Activated CD4-positive, CD25-positive, alpha-beta regulatory T cell treated with anti-CD3 and anti-CD28 coated beads, Interleukin-2, amount 50 U/mL, for 72 hours (primary cell): Measurements from ENCODE around the gene ANXA9.

Experiments used
- DNase-seq: peaks from one replicate; pipeline ENCODE4 v3.0.0; 2021

The ANXA9 gene

GRCh38 chr1:150976401-150976821 lies 5.7 kb upstream of the ANXA9 start:
- DNase-seq: no peak

DNA sequence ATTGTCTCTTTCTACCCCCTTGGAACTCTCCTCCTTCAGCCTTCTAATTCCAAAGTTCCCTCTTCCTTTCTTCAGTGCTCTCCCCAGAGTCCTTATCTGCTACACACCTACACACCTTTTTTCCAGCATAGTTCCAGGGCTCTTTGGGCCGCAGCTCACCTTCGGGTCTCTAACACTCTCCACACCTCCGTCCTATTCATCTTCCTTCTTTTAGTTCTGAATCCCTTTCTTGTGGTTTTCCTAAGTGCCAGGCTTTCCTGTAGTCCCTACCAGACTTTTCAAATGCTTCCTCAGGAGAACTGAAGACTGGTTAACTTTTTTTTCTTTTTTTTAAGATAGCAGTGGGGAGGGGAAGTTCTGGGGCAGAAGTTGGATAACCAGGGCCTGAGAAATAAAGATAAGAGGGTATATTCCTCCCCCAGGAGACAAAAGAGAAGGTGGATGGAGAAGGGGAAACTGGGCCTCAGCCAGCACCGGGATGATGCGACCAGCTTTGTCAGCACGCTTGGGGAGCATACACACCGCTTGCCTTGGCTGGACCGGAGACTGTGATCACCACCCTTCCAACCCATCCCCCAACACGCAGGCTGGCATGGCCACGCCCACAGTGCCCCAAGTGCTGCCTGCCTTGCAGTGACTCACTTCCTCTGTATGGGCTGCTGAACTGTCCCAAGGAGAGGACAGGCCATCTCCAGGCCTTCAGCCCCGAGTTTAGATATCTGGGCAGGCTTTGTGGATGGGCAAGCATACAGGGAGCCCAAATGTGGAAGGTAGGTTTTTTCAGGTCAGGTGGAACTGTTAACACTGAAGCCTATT lies 5.0 kb upstream of the ANXA9 start:
- peak; percentile 81 for DNase-seq

DNA sequence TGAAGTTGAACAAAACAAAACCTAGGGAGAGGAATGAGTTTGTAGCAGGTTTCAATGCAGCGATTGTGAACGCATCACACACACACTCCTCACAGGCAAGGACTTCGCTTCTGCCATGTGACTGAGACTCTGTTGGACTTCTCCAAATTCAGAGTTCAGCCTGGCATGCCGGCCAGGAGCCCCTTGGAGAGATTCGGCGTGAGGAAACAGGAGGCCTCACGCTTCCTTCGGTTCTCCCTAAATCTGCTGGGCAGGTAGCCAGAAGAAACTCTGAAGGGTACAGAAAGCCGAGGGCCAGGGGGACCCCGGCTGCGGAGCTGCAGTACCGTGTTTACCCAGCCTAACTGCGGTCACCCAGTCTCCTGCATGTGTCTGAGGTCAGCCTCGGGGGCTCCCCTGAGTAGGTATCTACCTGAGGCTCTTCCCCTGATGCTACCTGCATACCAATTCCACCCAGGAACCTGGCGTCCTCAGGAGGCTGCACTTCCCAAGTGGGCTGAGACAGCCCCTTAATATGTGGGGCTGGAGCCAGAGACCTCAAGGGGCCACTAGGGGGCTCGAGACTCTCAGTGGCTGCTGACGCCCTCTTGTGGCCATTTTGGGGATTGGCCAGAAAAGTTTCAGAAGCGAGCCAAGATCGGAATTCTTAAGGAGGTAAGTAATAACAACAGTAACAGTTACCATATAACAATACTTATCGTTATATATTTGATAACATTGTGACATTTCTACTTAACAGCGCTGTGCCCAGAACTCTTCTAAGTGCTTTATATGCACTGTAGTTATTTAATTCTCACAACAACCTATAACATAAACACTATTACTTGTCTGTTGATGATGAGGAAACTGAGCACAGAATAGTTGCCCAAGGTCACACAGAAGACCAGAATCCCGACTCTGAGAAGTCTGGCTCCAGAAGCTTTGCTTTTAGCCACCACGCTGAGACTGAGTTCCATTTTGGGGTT lies 2.7 kb upstream of the ANXA9 start:
- DNase-seq: peak; percentile 80

DNA sequence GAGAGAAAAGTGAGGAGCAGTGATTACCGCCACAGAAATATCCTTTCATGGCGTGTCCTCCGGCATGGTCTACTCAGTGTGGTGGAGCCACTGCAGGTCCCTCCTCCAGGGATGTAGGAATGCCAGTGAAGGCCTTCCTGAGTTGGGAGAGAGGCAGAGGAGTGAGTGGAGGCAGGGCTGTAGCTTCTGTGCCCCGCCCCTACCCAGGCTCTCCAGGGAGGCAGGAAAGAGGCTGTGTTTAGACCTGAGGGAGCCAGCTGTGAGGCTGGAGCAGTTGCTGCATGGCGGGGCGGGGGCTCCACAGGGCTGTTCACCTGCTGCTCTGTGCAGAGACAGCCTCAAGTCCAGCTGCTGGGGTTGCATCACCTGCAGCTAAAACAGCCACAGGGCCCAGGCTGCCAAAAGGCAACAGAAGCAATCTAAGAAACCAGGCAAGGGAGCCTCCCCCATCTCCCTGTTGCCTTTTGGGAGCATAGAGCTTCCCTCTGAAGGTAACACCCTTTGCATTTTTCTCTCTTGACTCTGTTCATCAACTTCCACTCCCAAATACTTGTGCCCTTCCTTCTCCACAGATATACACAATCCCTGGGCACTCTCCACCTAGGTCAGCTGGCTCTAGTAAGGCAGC lies 801 bp upstream of the ANXA9 start:
- DNase-seq: no peak

GRCh38 chr1:150985179-150985825 lies 3.2 kb downstream of the ANXA9 start:
- DNase-seq: no peak

GRCh38 chr1:150987924-150988323 lies 5.8 kb downstream of the ANXA9 start:
- DNase-seq: no peak

DNA sequence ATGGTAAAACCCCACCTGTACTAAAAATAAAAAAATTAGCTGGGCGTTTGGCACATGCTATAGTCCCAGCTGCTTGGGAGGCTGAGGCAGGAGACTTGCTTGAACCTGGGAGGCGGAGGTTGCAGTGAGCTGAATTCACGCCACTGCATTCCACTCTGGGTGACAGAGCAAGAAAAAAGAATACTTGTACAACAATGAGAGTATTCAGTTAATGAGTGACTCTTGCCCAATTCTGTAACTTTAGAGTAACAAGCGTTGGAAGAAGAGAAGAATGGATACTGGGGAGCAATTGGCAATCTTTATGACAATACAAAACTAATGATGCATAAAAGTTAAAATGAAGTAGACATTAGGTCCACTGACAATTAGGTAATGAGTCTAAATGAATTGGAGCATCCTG lies 10.5 kb downstream of the ANXA9 start:
- DNase-seq: no peak

- no peak for DNase-seq
Measured at GRCh38 chr1:150994248-150994647, 12.2 kb downstream of the ANXA9 start.

GRCh38 chr1:150995460-150995859 lies 13.4 kb downstream of the ANXA9 start:
- no peak for DNase-seq

GRCh38 chr1:150995896-150996295 lies 13.8 kb downstream of the ANXA9 start:
- DNase-seq: no peak

- no peak for DNase-seq
Measured at GRCh38 chr1:150997126-150997872, 15.2 kb downstream of the ANXA9 start.

DNA sequence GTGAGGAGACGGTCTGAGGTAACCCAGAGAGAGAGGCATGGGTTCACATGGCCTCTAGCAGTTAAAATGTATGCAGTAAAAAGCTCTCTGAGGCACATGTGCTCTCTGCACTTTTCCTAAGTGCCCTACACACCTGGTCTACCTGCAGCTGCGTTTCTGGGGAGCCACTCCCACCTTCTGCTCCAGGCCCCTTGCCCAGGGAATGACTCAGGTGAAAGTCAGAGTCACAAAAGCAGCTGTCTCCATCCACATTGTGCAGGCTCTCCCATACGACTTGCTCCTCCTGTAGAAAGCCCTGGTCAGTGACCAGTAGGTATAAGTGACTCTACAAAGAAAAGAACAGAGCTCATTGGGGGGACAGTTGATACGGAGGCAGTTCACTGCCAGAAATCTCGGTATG lies 15.9 kb downstream of the ANXA9 start:
- no peak for DNase-seq

DNA sequence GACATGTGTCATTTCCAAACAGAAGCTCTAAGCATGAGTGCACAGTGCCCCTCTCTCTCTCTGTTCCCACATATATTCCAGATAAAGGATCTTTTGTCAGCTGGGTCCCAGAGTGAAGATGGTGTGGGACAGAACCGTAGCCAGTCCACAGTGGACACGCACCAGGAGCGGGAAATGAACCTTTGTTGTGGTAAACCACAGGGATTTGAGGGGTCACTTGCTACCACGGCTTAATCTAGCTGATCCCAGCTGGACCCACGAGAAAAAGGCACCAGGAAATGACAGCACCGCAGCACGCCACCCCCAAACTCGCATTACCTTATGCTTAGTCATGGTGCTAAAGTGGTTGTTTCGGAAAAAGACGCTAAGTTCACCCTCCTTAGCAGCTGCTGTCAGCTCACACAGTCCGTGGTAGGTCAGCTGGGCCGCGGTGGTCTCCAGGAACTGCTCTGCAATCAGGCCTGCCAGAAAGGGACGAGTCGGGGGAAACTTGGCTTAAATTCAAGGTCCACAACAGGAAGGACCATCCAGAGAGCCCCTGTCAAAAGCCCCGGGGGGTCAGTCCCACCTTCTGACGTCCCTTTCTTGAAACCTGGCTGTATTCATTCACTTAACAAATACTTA lies 17.1 kb downstream of the ANXA9 start:
- DNase-seq: no peak

- no peak for DNase-seq
Measured at GRCh38 chr1:150999926-151000325, 17.8 kb downstream of the ANXA9 start.

DNA sequence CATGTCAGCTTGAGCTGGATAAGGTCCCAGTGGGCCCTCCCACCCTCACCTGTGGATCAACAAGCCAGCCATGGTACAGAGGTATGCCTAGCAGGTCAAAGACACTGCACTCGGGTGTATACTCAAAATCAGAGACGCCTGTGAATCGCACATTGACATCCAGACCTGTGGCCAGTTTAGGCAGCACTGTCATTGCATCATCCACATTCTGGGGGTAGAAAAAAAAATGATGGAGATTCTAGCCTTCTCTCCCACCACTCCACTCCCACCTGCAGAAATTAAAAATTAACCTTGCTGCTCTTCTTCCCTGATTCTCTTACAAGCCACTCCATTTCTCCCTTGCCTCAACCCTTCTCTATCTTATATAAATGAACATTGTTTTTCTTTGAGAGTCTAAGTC lies 18.3 kb downstream of the ANXA9 start:
- no peak for DNase-seq

GRCh38 chr1:151001602-151002001 lies 19.5 kb downstream of the ANXA9 start:
- DNase-seq: no peak

DNA sequence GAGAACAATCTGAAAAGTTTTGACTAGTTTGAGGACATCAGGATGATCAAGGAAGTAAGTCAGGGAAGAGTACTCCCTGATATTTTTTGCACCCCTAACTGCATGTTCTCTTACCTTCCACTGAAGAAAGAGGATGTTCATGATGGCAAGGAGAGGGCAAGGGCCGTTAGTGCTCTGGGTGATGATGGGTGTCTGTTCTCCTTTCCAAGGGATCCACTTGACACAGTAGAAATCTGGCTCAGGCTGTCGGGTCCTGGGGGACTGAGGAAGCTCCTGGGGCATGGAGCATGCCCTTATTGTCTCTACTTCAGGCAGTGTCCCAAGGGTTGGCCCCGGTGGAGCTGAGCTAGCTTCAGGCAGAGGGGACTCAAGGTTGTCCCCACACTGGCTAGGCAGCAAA lies 20.0 kb downstream of the ANXA9 start:
- no peak for DNase-seq

DNA sequence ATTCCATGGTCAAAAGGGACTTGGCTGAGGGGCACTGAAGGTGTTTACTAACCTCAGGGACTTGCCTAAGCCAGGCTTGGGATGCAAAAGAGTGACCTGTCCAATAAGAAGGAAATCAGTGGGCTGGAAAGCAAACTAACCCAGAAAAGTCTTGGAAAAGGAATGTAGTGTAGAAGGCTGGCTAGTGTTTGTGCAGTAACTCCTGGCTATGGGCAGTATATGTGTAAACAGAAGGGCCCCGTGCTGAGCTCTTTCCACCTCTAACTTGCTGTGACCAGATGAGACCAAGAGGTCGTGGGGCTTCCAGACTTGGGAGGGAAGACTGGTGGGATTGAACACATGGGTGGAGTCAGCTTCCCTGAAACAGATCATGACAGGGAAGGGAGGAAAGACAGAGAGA lies 20.5 kb downstream of the ANXA9 start:
- DNase-seq: no peak

DNA sequence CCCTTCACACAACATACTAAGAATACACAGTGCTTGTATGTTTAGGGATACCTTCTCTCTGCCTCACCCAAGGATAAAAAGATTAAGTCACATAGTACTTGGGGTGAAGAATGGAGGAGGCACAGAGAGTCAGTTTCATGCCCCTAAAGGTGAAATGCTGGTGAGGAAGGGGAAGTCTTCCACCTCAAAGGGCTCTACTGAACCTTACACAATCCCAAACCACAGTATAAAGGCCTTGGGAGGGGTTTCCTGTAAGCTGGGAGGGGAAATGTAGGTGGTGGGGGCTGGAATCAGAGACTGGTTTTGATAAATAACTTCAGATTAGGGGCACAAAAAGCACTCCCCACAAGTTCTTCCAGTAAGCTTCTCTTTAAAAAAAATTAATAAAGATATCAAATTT lies 21.1 kb downstream of the ANXA9 start:
- no peak for DNase-seq

- DNase-seq: no peak
Measured at GRCh38 chr1:151005729-151006319, 23.7 kb downstream of the ANXA9 start.

DNA sequence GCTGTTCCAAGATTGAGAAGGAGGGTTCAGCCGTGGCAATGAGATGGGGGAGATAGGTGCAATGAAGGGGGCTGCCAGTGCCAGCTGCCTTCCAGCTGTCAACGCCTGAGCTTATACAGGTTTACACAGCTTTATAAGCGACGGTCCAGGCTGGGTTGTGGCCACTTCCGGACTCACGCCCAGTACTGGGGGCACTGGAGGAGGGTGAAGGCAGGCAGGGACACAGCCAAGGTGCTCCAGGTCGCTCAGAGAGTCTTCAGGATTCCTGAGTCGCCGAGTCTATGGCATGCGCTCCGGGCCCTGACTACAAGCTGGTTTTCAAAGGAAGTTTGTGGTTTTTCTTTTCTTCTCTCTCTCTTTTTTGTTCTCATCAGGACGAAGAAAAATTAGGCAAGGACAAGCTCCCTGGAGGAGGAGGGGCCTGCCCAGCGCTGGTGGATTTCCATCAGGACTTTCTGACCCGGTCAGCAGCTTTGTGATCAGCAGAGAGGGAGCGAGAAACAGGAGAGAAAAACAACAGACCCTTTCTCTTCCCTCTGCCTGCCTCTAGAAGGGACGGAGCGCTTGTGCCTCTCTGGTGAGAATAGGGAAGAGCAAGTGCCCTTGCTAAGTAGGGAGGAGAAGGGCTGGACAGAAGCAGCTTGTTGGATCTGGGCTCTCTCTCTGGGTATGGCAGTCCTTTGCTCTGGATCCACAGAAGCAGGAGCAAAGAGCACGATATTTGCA lies 24.4 kb downstream of the ANXA9 start, which contains the start of gene MINDY1:
Gene MINDY1, minus strand, starts transcription at position 576 of the 726 bp plus-strand sequence. CDS start 4,285 bp downstream, outside the sequence.
- peak; percentile 40 for DNase-seq
